Measurements from ENCODE around the gene SLC2A4RG.

DNA sequence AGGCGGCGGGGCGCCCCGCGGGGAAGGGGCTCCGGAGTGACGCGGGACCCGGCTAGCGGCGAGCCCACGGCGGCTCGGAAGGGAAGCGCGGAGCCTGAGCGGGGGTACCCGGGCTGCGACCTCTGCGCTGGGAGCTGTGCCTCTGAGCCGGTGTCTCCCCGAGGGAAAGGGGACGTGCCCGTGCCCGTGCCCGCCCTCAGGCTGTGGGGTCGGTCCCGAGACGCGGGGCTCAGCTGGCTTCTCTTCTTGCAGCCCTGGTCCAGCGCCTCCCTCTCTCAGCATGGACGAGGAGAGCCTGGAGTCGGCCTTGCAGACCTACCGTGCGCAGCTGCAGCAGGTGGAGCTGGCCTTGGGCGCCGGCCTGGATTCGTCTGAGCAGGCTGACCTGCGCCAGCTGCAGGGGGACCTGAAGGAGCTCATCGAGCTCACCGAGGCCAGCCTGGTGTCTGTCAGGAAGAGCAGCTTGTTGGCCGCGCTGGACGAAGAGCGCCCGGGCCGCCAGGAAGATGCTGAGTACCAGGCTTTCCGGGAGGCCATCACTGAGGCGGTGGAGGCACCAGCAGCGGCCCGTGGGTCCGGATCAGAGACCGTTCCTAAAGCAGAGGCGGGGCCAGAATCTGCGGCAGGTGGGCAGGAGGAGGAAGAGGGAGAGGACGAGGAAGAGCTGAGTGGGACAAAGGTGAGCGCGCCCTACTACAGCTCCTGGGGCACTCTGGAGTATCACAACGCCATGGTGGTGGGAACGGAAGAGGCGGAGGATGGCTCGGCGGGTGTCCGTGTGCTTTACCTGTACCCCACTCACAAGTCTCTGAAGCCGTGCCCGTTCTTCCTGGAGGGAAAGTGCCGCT, 31.1 kb upstream of the SLC2A4RG start:
- TF ChIP-seq EZH2 (IDR thresholded peaks at IDR 0.05; ENCODE audit: insufficient read depth, poor library complexity, severe bottlenecking) (no peak), EZH2phosphoT487 (IDR thresholded peaks at IDR 0.05; ENCODE audit: insufficient read depth, low read depth) (no peak)

All from GM23248 (cell line).